ENCODE results near the gene CNKSR1. TPM values are rescaled to one million over a fixed set of nuclear protein-coding genes. Genes with fewer than 3 reads are reported as not detected.

The CNKSR1 gene
- total and polyA plus RNA-seq, 2 of the 4 experiments (the other 2 are of a cell fraction) = 0.43 TPM; not detected in 1

GRCh38 chr1:26191739-26192138 lies 14.4 kb downstream of the CNKSR1 start:
- no peak overlapping the region for H3K4me2 ChIP-seq (ENCODE audit: low read depth, low read length)
- DNase-seq = no peak
- no peaks in the 10 kb centered on the region for H3K9me1 ChIP-seq (ENCODE audit: insufficient read depth, low read length)
- H3K27me3 ChIP-seq (ENCODE audit: control insufficient read depth, insufficient read depth, low read length) = peaks cover 18% of the 10 kb centered on the region
- no peaks in the 10 kb centered on the region for H3K36me3 ChIP-seq (ENCODE audit: control insufficient read depth, insufficient read depth, low read length)
- ATAC-seq (ENCODE audit: low read depth) = no peak
- no peaks in the 10 kb centered on the region for H3K4me1 ChIP-seq (ENCODE audit: control insufficient read depth, insufficient read depth, low read length)
- TF ChIP-seq POLR2A (IDR thresholded peaks at IDR 0.05; ENCODE audit: low read depth, low read length) (no peak), BHLHE40 (IDR thresholded peaks at IDR 0.05; ENCODE audit: low read depth, low read length) (no peak), NFE2L2 (IDR thresholded peaks at IDR 0.05; ENCODE audit: low read depth, low read length) (no peak), RFX5 (IDR thresholded peaks at IDR 0.05; ENCODE audit: low read depth, low read length) (no peak), SMC3 (IDR thresholded peaks at IDR 0.05; ENCODE audit: low read depth, low read length) (no peak), RCOR1 (IDR thresholded peaks at IDR 0.05; ENCODE audit: insufficient replicate concordance, low read length) (no peak), MAZ (IDR thresholded peaks at IDR 0.05; ENCODE audit: borderline replicate concordance, low read depth, low read length) (no peak), CHD1 (IDR thresholded peaks at IDR 0.05; ENCODE audit: low read depth, low read length) (no peak), FOS (IDR thresholded peaks at IDR 0.05; ENCODE audit: low read depth, low read length) (no peak), ELK1 (IDR thresholded peaks at IDR 0.05; ENCODE audit: borderline replicate concordance, low read depth, low read length) (no peak), MAFK (IDR thresholded peaks at IDR 0.05; ENCODE audit: low read depth, low read length) (no peak), USF2 (IDR thresholded peaks at IDR 0.05; ENCODE audit: low read depth, low read length) (no peak), CEBPB (IDR thresholded peaks at IDR 0.05; ENCODE audit: low read depth, low read length) (no peak), CTCF (conservative IDR thresholded peaks at IDR 0.05; ENCODE audit: low read depth, low read length) (no peak), MXI1 (IDR thresholded peaks at IDR 0.05; ENCODE audit: borderline replicate concordance, low read depth, low read length) (no peak)
- no peak overlapping the region for H4K5ac ChIP-seq (ENCODE audit: low read depth, low read length)
- H2BK120ac ChIP-seq (ENCODE audit: low read depth, low read length) = no peak overlapping the region
- H2AK9ac ChIP-seq (replicated peaks; ENCODE audit: low read depth, low read length, poor library complexity) = no peak overlapping the region
- no peak overlapping the region for H3K56ac ChIP-seq (ENCODE audit: extremely low read depth, insufficient read depth, low read length)
- no peak overlapping the region for H3K9ac ChIP-seq (ENCODE audit: low read depth, low read length)
- H3K9me3 ChIP-seq (ENCODE audit: control insufficient read depth, insufficient read depth, low read length) = no peaks in the 10 kb centered on the region
- H3K18ac ChIP-seq (ENCODE audit: low read depth, low read length) = no peak overlapping the region
- no peak overlapping the region for H3K14ac ChIP-seq (replicated peaks; ENCODE audit: low read depth, low read length)
- ChIA-PET CTCF (no interaction called here), POLR2A (ENCODE audit: unreplicated experiment) (no interaction called here)
- H3K23ac ChIP-seq (ENCODE audit: low read depth, low read length) = no peak overlapping the region
- 0% methylated on average over 1 of the region's 3 CpGs; no CpG with 5 or more reads in 1 of the 2 experiments for WGBS, 2 experiments (ENCODE audit: extremely low coverage in 2 of 2, insufficient read length in 1 of 2)
- intact Hi-C loops (cut with micrococcal nuclease) = no loop called here
- no peak overlapping the region for H3K4me3 ChIP-seq (ENCODE audit: insufficient read depth, low read depth, low read length)
- no peak overlapping the region for H2AFZ ChIP-seq (replicated peaks; ENCODE audit: low read length, poor library complexity)
- H4K8ac ChIP-seq (ENCODE audit: low read depth in 2 of 2, low read length in 2 of 2) = no peak overlapping the region
- H2BK20ac ChIP-seq (ENCODE audit: low read depth, low read length) = no peak overlapping the region
- no peak overlapping the region for H3K4ac ChIP-seq (ENCODE audit: low read depth, low read length)
- H2BK15ac ChIP-seq (ENCODE audit: low read depth, low read length) = no peak overlapping the region
- in situ Hi-C loops (cut with MboI; ENCODE audit: low sequenced_read_pairs) = no loop called here
- H2AK5ac ChIP-seq (ENCODE audit: low read depth, low read length) = no peak overlapping the region
- H3K27ac ChIP-seq (ENCODE audit: insufficient read depth, low read length) = no peak overlapping the region
- dilution Hi-C loops (cut with HindIII; ENCODE audit: low sequenced_read_pairs, unreplicated experiment) = no loop called here
- no peak overlapping the region for H2BK5ac ChIP-seq (ENCODE audit: low read depth, low read length, poor library complexity, severe bottlenecking)
- BruUV-seq (replicated peaks) = no TSS peak
- H3K79me1 ChIP-seq (ENCODE audit: low read depth in 1 of 2, low read length in 2 of 2) = no peaks in the 10 kb centered on the region
- H4K20me1 ChIP-seq (ENCODE audit: insufficient read depth, low read length) = no peaks in the 10 kb centered on the region
- no peak overlapping the region for H4K91ac ChIP-seq (ENCODE audit: insufficient read depth, low read depth, low read length)

Data from IMR-90 (cell line).